Endometrial microvascular endothelial cells (primary cell): ENCODE data around the gene FOXN3. TPM values are rescaled to one million over a fixed set of nuclear protein-coding genes. Genes with fewer than 3 reads are reported as not detected.

Source experiments
- in situ Hi-C: cut with HindIII; loops from 2 replicates; pipeline ENCODE4 v1.10.0; 2017; ENCODE audit warnings: low sequenced_read_pairs, low pct_unique_long_range_greater_than_20kb; ENCODE audit errors: inconsistent ontology term
- total RNA-seq: library from RNA; depleted of rRNA; stranded (reverse); fragments of >200 nt; gene quantifications from one replicate; pipeline ENCODE4 v1.2.3, GENCODE V29; 2015; ENCODE audit errors: inconsistent ontology term

Gene FOXN3
- total RNA-seq, 1 donor from 2014 or later = 49.3 TPM

DNA sequence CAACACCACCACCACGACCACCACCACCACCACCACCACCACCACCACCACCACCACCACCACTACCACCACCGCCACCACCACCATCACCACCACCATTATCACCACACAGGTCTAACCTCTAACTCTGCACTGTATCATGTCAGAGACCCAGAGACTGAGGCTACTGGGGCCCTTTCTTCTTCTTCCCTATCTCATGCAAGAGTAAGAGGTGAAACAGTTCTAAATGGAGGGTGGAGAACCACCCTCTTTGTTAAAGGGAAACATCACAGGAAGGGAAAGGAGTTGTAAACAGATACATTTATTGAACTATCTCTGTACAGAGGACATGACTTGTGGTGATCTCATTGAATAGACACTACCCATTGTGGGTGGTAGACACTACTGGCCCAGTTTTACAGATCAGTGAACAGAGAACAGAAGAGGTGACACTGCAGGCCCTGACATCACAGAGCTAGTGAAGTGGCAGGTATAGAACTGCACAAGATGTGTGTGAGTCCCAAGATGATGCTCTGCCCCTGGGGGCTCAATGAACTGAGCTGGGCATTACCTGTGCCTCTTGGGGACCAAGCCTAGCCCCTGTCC lies 91.6 kb downstream of the FOXN3 start:
- in situ Hi-C loops = no loop called here

DNA sequence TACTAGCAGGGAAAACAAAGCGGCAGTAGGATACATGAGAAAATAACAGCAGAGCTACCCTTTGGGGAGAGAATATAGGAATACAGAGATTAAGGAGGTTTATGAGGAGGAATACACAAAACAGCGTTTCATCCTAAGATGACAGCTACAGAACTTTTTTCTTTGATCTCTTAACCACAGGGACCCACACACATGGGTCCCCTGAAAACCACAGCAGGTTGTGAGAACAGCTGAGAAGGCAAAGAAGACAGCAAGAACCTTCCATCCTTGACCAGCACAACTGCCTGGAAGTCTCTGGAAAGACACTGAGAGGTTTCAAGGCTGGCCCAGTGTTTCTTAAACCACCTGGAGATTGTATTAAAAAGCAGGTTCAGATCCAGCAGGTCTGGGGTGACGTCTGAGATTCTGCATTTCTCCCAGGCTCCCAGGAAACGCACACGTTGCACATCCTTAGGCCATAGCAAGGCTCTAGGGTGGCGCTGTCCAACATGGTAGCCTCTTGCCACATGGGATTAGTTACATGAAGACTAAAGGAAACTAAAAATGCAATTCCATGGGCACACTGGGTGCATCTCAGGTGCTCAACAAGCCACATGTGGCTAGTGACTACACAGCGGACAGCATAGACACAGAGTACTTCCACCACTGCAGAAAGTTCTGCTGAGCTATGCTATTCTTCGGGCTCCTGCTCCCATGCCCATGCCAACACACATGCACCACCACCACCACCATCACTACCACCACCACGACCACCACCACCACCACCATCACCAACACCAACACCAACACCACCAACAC lies 92.3 kb downstream of the FOXN3 start:
- in situ Hi-C loops = no loop called here

DNA sequence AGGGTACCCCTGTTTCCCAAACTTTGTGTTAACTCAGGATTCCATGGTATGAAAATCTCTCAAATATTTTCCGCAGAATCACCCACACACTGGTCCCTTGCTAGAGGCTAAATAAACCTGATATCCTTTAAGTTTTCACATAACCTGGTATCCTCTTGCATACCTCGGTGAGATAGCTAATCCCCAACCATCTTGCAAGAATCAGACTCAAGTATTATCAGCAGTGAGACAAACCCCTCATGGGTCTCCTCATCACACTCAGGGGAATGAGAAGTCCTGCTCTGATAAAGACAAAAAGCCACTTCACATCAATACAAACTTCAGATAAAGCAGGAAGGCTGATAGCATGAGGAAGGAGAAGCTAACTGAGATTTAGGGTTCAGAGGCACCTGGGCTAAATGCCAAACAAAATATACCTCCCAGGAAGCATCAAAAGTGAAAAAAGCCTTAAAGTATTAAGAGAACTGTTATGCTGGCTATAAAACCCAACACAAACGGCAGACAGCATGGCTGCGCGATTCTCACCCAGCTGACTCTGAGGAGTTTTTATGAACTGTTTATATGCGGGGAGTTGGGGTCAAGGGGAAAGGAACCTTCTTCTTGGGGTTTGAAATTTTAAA lies 96.5 kb downstream of the FOXN3 start:
- in situ Hi-C loops = no loop called here

DNA sequence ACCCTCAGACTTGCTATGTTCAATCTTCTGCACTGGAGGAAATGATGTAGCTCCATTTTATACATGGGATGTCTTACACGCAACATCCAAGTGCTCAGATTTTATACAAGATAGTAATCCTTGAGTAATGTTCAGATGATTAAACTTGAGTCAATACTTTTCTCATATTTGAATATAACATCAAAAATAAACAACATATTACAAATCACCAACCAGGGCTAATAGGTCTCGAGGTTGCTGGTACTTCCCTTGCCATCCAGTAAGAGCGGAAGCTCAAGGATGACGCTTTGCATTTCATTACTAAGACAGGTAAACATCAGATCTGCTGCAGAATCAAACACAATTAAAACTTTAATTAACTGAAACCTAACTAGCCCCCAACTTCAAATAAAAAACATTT lies 97.3 kb downstream of the FOXN3 start:
- in situ Hi-C loops = no loop called here

DNA sequence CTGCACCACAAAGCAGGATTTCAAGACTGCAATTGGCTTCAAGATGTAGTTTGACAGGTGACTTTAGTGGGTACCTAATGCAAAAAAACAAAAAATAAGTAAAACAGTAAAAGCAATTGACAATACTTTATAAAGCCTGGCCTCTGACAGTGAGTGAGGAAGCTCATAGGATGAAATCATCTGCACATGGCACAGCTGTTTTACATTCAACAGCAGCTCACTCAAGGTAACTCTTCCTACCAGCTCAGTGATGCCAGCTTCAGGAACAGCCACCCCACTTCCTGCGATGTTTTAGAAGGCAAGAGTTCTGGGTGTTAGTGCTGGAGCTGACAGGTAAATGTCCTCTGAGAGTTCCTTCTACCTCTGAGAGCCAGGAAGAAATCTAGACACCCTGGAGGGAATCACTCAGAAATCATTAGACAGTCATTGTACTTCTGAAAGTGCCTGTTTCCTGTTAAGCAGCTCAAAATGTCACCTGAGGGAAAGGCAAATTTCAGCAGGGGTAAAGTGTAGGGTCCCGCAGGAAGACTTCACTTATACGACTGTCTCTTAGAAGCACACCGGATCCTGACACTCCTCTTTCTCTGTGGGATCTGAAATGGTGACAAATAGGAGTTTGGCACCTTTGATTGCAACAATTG lies 99.9 kb downstream of the FOXN3 start:
- in situ Hi-C loops = no loop called here

DNA sequence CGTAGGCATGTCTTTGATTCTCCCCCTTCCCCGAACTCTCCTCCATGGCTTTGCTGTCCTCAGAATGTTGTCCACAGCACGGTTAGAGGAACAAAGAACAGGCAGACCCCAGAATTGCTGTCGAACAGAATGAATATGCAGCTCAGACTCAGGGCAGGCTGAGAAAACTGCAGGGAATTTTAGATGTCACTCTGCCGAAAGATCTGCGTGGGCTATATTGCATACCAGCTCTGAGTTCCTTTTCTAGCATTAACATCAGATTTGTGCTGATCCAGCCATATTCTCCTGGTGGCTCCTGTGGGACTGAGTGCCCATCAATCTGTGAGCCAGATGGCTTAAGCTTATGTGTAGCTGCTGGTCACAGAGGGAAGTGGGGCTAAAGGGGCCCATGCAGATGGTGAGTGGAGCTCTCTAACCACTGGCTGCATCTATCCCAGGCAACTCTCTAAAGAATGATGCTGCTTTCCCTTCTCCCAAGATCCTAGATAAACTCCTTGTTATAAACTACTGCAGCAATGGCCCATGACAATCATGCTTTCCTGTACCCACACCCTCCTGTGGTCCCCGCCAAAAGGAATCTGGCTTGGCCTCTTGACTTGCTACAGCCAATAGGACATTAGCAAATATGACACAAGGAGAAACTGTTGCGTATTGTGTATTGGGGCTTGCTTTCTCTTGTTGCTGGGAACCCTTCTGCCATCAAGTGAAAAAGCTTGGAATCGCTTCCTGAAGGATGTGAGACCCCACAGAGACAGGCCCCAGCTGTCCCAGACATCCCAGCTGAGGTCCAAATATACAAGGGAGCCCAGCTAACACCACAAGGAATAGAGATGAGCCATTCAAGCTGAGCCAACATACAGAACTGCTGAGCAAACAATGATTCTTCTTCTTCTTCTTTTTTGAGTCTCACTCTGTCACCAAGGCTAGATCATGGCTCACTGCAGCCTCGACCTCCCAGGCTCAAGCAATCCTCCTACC lies 101.3 kb downstream of the FOXN3 start:
- in situ Hi-C loops = no loop called here

DNA sequence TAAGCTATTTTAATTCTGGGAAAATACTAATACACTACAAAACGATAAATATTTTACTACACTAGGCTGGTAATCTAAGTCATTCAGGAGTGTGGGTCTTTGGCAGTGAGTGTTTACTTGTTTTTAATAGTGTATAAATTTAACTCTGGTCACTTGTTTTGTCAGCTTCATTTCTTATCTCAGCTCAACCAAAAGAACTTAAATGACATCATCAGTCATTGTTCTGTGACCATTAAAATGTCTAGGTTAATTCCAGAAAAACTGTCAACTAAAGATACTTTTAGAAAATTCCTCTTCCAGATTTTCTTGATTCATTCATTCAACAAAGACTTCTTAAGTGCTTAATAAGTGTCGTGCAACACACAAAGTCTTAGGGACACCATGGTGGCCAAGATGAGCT lies 102.8 kb downstream of the FOXN3 start:
- in situ Hi-C loops = no loop called here

DNA sequence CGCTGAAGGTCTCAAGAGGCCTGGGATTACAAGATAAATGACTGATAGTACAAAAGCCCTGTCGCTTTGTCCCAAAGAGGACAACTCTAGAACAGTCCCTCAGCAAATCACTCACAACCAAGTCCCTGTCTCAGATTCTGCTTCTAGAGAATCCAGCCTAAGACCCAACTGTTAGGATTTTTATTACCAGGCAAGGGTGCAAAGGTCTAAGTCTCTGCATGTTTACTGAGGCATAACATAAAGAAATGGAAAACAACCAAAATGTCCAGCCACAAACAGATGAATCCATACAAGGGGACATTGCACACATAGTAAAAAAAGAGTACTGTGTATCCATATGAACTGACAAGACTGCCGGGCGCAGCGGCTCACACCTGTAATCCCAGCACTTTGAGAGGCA lies 104.1 kb downstream of the FOXN3 start:
- in situ Hi-C loops = no loop called here

DNA sequence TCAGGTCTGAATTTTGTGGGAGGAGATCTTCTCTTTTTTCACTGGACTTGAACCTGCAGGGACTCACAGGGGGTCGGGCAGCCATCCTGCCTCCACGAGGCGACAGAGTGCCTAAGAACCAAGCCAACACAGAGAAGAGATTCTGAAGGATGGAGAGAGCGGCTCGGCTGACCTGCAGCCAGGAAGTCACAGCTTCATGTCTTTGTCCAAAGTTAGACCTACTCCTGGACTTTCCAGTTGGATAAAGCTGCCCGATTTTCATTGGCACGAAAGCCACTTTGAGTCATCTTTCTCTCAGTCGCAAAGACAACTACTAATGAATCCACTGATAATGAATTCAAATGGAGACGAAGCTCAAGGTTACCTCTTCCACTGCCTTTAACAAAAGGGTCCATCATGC lies 106.8 kb downstream of the FOXN3 start:
- in situ Hi-C loops = no loop called here

DNA sequence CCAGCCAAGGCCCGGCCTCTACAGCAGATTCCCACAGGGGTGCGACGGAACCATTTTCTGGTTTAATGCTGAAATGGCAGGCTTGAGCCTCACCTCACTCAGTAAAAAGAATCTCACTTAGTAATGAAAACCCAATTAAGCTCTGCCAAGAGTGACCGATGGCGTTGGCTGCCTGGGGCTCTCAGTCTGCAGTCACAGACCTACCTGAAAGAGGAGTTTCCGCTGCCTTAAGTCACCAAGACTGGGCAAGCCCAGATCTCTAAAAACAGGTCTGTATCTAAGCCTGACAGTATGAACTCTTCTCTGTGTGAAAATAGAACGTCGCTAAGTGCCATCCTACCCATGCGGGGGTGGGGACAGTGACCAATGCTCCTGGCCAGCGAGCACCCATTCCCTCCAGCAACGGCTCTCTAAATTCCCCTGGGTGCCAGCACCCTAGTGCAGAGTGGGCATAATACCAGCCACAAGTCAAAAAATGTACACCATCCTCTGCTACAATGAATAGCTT lies 107.3 kb downstream of the FOXN3 start:
- in situ Hi-C loops = no loop called here

DNA sequence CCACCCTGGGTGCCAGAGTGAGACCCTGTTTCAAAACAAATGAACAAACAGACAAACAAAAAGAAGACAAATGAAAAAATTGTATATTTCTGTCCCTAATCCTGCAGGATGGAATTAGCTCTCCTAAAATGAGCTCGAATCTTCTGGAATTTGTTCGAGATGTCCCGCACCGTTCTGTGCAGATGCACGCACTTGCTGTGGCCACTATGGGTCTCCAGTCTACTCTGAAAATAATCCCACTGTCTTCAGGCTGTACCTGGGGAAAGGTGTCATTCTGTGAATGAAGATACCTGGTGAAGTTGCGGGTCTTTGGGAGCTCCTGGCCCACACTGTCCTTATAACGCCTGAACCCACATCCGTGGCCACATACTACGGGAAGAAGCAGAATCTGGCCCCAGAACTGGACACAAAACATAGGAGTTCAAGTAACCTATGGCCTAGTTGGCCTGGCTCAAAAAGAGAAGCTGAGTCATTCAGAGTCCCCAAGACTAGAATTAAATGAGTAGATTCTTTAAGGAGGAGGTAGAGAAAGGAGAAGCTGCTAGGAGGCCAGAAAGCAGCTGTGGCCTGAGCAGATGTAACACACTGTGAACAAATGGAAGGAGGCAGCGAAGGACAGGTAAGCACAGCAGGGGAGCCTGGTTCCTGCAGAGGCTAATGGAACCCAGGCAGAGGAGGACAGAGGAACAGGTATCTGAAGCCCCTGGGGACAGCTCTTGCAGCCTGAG lies 108.6 kb downstream of the FOXN3 start:
- in situ Hi-C loops = no loop called here

DNA sequence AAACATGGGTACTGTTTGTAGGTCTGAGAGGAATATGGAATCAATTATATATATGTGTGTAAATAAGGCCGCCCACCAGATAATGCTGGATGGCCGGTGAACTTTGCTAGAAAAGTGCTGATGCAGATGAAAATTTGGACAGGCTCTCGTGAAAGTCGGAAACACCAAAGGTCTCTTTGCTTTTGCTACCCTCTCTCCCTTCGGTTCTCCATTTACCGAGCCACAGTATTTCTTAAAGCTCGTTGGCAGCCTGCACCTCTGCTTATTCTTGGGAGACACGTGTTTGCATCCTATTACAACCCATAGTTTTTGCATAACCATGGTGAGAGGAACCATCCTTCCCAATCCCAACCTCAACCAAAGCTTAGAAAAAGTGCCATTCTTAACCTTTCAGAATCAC lies 109.6 kb downstream of the FOXN3 start:
- in situ Hi-C loops = no loop called here

DNA sequence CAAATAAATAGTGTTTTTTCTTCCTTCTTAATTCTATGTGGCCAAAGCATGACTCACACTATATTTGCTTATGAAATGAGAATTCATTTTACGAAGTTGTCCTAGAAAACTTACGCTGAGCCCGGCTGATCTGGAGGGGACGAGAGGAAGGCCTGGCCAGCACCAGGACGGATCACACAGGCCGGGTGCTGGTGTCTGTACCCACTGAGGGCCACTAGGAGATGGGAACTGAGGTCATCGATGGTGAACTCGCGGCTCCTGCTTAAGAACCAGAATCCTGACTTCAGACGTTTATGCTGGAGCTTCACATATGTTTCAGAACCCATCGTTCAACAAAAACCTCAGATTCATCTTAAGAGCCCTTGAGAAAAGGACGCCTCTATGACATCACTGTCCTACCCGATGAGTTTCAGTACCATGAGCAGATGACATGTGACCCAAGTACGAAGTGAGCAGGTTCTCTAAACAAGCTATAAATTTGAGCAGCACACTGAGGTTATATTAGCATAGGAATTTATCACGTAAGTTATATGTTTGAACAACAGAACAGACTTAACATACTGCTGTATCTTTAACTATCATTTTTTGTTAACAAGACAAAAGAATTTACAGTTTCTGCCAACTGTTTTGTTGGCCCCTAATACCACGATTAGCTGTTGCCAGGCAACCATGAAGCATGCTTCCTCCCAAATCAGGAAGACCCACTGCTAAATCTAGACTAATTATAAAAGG lies 111.9 kb downstream of the FOXN3 start:
- in situ Hi-C loops = no loop called here

DNA sequence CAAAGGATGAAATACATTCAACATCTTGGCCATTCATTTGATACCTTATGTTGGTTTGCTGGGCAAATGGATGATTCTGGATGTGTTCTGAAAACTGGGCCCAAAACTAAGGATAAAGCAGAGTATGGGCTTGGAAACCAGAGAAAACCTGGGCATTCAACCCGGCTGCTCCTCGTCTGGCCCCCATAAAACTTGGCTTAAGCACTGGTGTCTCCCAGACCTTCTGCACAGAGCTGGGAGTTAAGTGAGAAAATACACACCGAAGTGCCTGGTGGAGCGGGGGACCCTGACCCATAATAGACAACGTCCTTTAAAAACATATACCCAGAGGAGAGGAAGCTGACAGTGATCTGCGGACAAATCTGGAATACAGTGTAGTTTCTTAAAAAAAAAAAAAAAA lies 112.5 kb downstream of the FOXN3 start:
- in situ Hi-C loops = no loop called here

DNA sequence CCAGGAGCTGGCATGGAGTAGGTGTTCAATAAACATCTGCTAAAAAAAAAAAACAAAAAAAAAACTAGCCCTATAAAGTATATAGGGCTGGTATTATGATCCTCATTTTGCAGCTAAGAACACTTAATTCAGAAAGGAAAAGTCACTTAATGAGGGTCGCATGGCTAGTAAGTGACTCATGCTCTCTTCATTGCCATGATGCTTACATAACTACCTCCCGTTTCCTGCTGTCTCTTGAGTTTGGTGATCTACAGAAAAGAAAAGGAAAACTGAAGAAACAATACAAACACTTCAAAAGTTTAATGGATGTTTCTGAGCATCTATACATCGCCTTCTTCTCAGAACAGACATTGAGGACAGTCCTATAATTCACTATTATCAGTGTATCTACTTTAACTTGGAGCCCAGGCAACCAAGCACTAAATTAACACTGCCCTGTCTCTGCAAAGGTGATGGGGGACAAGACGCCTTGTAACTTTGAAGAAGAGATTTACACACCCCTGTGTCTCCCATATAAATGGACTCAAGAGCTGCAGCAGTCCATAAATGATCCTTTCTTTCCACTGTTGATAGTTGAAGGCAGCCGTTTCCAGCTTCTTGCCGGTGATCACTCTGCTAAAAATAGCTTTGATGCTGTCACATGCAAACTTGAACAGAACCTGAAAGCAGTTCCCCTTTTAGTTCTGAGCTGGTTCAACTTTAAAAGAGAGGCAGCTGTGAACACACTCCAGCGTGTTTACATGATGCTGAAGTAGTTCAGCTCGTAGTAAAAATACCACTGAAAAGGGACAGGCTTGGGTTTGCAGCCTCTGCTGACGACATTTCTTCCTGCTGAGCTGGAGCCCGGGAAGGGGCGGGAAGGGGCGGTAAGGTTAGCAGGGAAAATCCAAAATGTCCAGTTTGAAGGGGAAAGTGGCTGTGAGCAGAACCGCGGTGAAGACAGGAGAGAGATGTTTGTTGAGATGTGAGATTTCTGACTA lies 113.3 kb downstream of the FOXN3 start:
- in situ Hi-C loops = no loop called here

DNA sequence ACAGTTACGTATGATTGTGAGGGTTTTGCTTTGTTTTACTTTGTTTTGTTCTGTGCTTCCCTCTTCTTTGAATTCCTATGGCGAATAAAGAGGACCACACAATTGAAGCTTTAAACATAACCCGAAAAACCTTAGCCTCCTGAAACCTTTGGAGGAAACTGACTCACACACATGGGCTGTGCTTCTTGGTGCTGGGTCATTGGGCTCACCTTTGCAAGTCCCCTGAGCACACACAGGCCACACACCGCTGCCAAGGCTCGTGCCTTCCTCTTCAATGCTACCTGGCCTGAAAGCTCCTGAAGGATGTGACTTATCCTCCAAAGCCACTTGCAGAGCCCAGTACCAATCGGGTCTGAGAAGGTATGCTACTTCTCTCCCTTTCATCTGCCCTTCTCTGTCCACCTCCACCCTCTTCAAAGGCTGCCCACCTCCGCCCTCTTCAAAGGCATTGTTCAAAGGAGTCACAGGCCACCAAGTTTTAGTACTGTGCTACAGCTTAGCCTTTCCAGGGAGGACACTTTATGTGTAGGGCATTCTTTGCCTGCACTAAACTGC lies 114.6 kb downstream of the FOXN3 start:
- in situ Hi-C loops = no loop called here
